Stimulated activated CD8-positive, alpha-beta memory T cell treated with anti-CD3 and anti-CD28 coated beads, Interleukin-7, amount 100 ng/mL, for 1 hour (primary cell): ENCODE data around the gene TAAR9.

Source experiments
- DNase-seq, 2 donors: peaks; one replicate each; pipeline ENCODE4 v3.0.0-alpha.2; 2020; ENCODE audit warnings: low read depth in 2 of 2

Gene TAAR9, protein sequence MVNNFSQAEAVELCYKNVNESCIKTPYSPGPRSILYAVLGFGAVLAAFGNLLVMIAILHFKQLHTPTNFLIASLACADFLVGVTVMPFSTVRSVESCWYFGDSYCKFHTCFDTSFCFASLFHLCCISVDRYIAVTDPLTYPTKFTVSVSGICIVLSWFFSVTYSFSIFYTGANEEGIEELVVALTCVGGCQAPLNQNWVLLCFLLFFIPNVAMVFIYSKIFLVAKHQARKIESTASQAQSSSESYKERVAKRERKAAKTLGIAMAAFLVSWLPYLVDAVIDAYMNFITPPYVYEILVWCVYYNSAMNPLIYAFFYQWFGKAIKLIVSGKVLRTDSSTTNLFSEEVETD

DNA sequence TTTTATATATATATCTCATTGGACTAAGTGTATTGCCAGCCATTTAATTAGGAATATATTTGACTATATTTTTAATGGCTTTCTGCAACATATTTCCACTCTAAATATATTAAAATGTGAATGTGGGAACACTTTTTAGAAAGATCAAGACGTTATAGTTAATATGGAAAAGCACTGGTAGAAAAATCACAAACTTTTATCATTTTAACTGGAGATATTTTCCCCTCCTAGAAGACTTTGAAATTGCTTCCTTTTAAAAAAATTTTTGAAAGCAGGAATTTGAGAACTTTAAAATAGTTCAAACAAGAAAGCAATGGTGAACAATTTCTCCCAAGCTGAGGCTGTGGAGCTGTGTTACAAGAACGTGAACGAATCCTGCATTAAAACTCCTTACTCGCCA lies at the start of gene TAAR9:
TAAR9 (plus strand) TSS at position 301 of the 400 bp plus-strand sequence; CDS start at position 314, 13 bp downstream.
- no peak for DNase-seq

DNA sequence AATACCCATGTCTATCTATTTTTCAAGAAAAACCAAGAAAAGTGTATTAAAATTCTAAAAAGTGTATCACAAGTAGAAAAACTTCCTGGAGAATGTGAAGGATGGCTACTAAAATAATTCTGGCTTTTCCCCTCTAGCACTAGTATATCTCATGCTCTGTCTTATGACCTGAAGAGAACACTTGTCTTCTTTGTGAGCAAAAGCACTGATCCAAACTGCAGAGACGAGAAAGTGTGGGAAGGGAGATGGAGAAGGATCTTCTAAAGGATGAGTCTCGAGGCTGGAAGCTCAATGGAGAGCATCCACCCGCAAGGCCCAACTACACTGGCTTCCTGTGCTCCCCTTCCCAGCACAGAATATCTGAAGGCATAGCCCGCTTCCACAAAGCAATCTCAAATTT lies 48.7 kb upstream of the TAAR9 start:
- no peak for DNase-seq

DNA sequence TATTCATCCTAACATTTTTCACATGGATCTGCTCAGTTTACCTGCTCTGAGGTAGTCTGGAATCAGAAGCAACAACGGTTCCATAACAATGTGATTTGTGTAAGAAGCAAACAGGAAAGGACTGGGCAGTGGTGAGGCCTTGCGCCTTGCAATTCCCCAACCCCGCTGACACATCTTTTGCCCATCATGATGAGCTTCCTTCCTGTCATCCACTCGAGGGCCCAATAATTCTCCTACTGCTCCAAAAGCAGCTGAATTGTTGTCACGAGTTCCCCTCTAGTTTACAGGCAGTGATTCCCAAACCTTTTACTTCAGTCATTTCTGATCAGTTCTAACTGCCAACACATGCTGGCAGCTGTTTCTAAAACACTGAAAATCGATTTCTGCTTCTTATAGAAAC lies 48.1 kb upstream of the TAAR9 start:
- DNase-seq = no peak

DNA sequence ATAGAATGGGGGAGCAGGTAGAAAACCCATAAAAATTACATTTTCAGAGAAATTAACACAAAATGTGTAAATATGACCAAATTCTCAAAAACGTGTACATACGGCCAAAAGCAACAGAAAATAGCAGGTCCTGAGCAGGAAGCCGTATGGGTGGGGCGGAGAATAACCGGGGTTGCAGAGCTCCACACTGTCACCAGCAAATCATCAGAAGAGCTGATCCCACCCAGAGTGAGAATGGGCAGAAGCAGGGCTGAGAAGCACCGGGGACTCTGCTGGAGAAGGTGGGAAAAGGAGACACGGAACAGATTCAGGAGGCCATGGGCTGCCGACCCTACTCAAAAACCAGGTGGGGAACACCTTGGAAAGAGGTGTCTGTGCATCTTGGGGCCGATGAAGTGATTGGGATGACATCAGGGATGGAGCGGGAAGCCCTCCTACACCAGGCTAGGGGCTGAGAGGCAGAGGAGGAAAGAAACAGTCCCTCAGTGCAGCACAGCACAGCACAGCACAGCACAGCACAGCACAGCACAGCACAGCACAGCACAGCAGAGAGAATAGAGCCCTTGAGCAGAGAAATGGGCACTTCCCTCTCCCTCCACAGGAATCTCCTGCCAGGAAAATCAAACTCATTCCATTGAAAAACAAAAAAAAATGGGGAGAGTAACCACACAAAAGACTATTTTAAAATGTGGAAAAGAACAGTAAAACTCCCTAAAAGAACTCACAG lies 47.4 kb upstream of the TAAR9 start:
- DNase-seq = no peak

DNA sequence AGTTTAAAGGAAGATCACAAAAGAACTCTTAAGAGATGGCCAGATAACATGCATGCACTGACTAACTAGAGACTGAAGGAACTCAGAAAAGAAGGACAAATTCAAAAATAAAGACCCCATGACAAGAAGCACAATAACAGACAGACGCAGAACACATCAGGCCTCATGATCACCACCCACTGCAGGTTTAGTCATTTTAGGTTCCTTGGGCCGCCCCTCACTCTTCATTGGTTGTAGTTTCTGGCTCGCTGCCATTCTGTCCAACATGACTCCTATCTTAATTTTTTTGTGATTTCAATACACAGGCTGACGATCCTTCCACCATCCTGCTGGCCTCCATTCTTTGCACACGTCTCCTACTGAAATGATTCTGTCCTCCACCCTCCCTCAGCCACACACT lies 46.8 kb upstream of the TAAR9 start:
- DNase-seq = no peak

DNA sequence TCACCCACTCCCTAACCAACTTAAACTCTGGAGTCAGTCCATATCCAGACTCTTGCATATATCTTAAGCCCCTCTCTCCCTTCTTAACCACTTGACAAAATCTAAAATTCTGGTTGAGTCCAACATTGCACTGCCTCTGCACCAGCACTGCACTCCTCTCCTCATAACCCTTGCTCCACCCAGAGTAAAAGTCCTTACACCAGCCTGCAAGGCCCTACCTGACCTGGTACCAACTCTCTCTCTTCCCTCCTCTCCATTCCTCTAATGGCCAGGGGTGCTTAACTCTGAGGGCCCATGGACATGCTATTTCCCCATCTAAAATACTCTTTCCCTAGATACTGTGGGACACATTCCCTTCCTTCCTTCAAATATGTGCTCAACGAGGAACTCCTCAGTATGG lies 46.2 kb upstream of the TAAR9 start:
- no peak for DNase-seq

DNA sequence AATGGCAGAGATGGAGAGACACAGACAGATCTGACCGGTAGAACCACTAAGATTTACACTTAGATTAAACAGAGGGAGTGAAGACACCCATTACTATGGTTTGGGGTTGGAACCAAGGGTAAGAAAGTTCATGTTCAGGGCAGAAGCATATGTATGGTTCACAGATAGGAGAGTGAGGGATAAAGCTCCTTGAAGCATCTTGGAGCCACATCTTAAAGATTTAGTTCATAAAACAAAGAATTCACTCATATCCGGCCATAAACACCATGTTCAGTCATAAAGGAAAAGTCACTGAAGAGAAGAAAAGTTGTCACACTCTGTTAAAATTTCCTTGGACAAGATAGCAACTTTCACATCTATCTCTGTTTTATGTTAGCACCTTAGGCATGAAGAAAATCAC lies 43.1 kb upstream of the TAAR9 start:
- DNase-seq = no peak

DNA sequence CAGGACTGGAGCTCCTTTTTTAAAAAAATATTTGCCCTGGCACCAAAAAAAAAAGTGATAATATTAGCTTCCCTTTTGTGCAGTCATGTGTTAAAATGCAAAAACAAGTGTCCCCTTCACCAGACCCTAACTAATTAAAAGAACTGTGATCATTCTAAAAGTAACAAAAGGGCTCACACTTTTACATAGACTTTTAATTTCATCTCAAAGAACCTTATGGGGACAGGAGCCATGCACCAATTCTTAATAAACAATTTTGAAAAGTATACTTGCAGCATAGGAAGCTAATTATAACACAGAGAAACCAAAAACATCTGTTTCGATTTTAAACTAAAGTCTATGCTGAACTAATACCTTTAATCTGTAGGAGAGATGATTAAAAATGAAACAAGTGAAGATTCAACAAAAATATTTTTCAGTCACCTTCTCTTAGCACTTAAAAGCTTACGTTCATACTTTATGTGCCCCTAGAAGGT lies 42.4 kb upstream of the TAAR9 start:
- no peak for DNase-seq

DNA sequence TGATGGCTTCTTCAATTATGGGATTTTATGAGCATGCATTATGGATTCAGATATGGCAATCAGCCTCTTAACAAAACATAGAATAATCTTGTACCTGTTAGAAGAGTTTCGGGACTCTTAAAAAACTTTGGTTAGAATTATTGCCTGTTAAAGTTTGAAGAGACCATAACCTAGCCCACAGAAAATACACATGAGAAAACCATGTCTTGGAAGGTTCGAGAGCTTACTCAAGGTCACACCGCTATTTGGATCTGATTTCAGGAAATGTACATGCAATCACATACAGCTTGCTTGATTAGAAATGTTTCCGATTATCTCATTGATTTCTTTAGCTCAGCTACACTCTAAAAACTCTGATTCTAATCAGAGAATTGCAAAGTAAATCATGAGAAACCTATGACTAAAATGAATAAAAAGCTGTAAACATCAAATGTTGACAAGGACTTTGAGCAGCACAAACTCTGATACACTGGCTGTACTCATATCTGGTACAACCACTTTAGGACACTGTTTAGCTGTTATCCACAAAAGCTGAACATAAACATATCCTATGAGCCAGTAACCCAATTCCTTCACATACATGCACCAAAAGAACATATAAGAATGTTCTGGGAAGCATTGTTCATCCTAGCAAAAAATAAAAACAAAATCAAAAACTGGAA lies 41.4 kb upstream of the TAAR9 start:
- no peak for DNase-seq

DNA sequence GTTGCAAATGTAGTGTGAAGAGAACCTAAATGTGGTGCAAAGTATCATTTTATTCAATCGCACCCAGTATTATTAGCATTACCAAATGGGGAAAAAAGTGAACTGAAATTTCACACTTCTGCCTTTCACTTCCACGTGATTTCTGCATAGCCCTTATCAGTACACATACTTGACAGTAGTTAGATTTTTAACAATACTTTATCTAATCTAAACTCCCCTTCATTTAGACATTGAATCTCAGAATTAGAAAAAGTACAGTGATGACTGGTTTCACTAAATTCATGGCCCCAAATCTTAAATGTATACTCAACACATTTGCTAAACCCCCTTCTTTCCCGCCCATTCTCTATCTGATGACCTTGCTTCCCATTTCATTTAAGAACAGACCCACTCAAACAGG lies 39.4 kb upstream of the TAAR9 start:
- DNase-seq = no peak

DNA sequence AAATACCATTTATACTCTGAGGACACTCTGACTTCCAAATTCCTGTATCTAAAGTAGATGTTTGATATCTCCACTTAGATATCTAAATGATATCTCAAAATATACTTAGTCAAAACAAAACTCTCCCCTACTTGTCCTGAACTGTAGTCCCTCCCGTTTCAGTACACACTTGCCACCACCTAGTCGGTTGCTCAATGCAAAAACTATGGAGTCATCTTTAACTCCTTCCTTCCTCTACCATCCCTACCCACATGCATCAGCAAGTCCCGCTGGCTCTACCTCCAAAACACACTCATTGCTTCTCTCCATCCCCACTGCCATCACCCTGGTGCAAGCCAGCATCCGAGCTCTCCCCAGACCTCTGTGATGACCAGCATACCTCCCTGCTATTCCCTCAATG lies 38.3 kb upstream of the TAAR9 start:
- no peak for DNase-seq

DNA sequence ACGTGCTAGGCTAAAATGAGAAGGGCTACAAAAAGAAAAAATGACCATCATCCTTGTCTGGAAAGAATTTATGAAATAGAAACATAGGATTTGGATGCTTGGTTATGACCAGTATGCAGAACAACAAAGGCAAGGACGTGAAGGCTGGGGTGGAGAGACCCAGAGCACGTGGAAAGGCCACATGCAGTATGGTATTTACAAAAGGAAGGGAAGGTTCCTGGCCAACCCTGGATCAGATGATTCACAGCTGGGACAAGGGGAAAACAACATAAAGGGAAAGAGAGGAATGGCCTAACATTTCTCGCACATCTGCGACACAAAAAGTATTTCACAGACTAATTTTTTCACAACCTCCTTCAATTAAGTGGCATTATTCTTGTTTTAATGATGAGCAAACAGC lies 33.3 kb upstream of the TAAR9 start:
- no peak for DNase-seq

DNA sequence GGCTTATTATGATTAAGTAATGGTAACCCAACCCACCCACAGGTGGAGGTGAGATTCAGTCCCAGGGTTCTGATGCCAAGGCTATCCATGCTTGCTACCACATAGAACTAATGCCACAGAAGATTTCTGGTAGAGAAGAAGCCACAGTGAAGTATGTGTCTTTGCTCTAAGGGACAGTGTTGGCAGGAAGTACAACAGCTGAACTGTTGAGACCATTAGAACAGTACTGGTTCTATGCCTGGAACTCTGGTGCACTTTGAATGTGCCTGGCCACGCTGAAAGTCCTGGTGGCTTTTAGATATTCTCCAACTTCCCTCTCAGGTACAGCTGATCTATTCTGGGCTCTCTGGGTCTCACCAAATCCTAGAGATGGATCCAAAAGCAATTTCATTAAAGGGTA lies 32.9 kb upstream of the TAAR9 start:
- no peak for DNase-seq

DNA sequence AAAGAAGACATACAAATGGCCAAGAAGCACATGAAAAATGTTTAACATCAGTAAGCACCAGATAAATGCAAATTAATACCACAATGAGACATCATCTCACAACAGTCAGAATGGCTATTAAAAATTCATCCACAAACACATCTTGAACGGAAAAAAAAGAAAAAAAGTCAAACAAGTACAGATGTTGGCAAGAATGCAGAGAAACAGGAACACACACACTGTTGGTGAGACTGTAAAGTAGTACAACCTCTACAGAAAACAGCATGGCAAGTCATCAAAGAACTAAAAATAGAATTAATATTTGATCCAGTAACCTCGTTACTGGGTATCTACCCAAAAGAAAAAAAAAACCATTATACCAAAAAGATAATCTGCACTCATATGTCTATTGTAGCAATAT lies 31.6 kb upstream of the TAAR9 start:
- DNase-seq = no peak

DNA sequence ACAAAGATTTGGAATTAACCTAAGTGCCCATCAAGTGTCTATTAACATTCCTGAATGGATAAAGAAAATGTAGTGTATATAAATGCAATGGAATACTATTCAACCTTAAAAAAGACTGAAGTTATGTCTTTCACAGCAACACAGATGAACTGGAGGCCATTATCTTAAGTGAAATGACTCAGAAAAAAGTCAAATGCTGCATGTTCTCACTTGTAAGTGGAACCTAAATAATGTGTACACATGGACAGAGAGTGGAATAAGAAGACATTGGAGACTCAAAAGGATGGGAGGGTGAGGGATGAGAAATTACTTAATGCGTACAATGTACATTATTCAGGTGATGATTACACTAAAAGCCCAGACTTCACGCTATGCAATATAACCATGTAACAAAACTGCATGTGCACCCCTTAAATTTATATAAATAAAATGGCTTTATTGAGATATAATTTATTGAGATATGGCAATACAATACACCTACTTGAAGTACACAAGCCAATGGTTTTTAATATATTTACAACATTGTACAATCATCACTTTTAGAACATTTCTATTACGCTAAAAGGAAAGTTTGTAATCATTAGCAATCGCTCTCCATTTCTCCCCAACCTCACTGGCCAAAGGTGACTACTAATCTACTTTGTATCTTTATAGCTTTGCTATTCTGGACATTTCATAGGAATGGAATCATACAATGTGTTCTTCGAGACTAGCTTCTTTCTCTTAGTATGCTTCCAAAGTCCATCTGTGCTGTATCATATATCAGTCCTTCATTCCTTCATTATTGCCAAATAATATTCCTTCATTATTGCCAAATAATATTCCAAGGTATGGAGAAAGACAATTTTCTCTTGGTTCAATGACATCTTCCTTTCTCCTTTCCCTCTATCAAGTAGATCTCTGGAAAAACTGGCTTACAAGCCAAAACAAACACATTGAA lies 30.9 kb upstream of the TAAR9 start:
- no peak for DNase-seq

DNA sequence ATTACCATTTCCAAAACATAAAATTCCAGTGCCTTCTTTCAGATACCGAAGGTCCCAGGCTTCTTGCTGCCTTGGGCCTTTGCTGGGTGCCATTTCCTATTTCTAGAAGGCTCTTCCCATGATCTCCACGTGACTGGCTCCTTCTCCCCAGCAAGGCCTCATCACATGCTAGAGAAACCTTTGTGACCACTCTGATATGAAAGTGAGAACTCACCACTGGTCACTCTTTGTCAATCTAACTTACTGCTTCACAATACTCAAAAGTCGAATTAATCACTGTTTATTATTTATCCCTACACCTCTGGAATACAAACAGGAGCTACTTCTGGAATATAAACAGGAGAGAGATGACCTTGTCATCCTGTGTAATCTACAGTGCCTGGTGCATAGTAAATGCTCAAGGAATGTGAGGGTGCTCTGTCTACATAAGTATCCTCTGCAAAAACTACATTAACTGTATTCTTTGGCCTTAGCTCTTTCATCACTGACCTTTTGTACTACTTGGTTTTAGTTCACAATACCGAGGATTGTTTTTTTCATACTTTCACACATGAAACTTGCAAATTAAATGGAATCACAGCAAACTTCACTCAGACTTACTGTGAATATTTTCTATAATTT lies 26.8 kb upstream of the TAAR9 start:
- DNase-seq = no peak

DNA sequence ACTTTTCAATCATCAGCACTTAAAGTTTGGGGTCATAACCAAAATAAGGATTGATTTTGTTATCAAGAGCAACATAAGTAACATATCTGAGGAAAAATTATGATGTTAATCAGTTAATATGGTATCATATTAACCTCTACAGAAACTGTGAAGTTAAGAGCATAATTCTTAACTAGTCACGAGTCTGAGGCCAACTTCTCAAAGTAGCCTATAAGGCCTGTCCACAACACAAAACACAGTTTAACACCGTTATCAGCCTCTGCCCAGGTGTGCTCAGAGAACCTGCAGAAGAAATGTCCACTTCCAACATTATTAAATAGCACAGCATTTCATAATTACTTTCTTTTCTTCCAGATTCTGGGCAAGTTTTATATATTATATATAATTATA lies 26.3 kb upstream of the TAAR9 start:
- DNase-seq = no peak

DNA sequence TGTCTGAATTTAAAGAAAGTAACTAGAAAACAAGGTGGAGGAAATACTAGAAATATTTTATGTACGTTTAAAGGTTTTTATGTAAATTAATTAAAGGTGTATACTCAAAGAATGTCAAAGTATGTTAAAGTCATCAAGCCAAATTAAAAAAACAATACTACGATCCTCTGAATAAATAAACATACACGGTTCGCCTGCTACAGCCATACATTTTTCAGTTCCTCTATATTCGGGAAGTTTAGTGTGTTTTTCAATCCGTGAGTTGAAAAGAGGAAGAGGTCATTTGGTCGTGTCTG lies 25.8 kb upstream of the TAAR9 start:
- no peak for DNase-seq

DNA sequence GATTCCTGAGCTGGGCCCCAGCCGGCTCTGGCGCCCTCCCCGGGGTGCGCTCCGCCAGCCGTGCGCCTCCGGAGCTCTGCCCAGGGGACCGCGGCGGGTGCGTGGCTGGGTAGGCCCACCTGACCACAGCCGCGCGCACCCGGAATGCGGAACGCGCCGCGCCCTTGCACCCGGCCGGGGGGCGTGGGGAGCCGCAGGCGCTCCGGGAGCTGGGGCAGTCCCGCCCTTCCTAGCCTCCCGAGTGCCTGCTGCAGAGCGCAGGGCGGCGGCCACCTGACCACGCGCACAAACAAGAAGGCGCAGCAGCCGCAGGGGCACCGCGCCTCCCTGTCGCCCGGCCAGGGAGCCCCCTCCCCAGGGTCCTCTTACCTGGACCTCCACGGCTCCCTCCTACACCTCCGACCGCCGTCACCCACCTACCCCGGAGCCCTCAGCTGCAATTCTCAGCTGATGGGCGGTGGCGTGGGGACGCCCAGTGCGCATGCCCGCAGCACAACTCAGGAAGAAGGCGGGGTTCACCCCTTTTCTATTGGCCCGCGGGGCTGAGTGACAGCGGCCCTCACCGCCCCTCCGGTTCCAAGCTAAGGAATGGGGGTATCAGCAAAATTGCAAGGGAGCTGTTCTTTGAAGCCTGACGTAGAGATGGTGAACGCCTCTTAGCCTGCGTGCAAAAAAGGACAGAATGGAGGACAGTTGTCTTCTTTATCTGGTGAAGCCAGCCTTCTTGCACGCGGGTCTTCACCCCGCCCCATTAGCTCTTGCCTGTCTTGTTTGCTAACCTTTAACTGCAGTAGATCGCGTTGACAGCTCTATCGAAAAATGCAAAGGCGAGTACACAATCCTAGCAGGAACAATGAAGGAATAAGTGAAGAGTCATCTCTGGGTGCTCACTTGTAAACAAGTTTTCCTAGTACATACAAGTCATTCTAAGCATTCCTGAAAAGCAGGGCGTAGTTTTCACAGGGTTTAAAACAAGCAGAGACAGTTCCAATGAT lies 25.1 kb upstream of the TAAR9 start, which contains the start of gene STX7:
STX7 (minus strand) TSS at position 479 of the 995 bp plus-strand sequence. CDS start 9,586 bp downstream, outside the sequence.
- DNase-seq = peak; percentile 69 to 77
